HEK293 (cell line): ENCODE data around the gene NFYB.
A peak's percentile ranks its signal among the peaks of the same experiment; 100 is the strongest.

Experiments
- GLI4 ChIP-seq: fragments of 450-650 bp; formaldehyde crosslinking; IDR thresholded peaks from 2 replicates; pipeline ENCODE4 v1.5.1; 2016; ENCODE audit warnings: missing biosample characterization, missing genetic modification characterization
- KLF10 ChIP-seq: fragments of 450-650 bp; IDR thresholded peaks from 2 replicates; pipeline ENCODE4 v1.5.1; 2018; ENCODE audit warnings: missing biosample characterization, mild to moderate bottlenecking, missing genetic modification characterization
- KLF8 ChIP-seq: fragments of 450-650 bp; formaldehyde crosslinking; IDR thresholded peaks from 2 replicates; pipeline ENCODE4 v1.5.1; 2016; ENCODE audit warnings: missing biosample characterization, missing genetic modification characterization
- OVOL3 ChIP-seq: fragments of 450-650 bp; formaldehyde crosslinking; IDR thresholded peaks from 2 replicates; pipeline ENCODE4 v1.5.1; 2016; ENCODE audit warnings: missing biosample characterization, missing genetic modification characterization
- REPIN1 ChIP-seq: fragments of 450-650 bp; formaldehyde crosslinking; IDR thresholded peaks from 2 replicates; pipeline ENCODE4 v1.5.1; 2017; ENCODE audit warnings: missing biosample characterization, missing genetic modification characterization, low read depth
- SP3 ChIP-seq: fragments of 450-650 bp; formaldehyde crosslinking; IDR thresholded peaks from 2 replicates; pipeline ENCODE4 v1.5.1; 2016; ENCODE audit warnings: missing biosample characterization, missing genetic modification characterization
- SP7 ChIP-seq: fragments of 450-650 bp; formaldehyde crosslinking; IDR thresholded peaks from 2 replicates; pipeline ENCODE4 v1.5.1; 2016; ENCODE audit warnings: missing biosample characterization, missing genetic modification characterization
- YY1 ChIP-seq: fragments of 450-650 bp; formaldehyde crosslinking; IDR thresholded peaks from 2 replicates; pipeline ENCODE4 v1.5.1; 2018; ENCODE audit warnings: missing biosample characterization, missing genetic modification characterization
- YY2 ChIP-seq: fragments of 450-650 bp; formaldehyde crosslinking; IDR thresholded peaks from 2 replicates; pipeline ENCODE4 v1.5.1; 2016; ENCODE audit warnings: missing biosample characterization, missing genetic modification characterization
- ZBTB10 ChIP-seq: fragments of 450-650 bp; formaldehyde crosslinking; IDR thresholded peaks from 2 replicates; pipeline ENCODE4 v1.5.1; 2016; ENCODE audit warnings: missing biosample characterization, missing genetic modification characterization
- ZBTB21 ChIP-seq: fragments of 450-650 bp; formaldehyde crosslinking; IDR thresholded peaks from 2 replicates; pipeline ENCODE4 v1.5.1; 2017; ENCODE audit warnings: missing biosample characterization, missing genetic modification characterization
- ZFP69B ChIP-seq: fragments of 450-650 bp; formaldehyde crosslinking; IDR thresholded peaks from 2 replicates; pipeline ENCODE4 v1.5.1; 2016; ENCODE audit warnings: missing biosample characterization, missing genetic modification characterization
- ZNF121 ChIP-seq: fragments of 450-650 bp; formaldehyde crosslinking; IDR thresholded peaks from 2 replicates; pipeline ENCODE4 v1.5.1; 2016; ENCODE audit warnings: missing biosample characterization, missing genetic modification characterization
- ZNF133 ChIP-seq: fragments of 450-650 bp; formaldehyde crosslinking; IDR thresholded peaks from 2 replicates; pipeline ENCODE4 v1.5.1; 2016; ENCODE audit warnings: missing biosample characterization, missing genetic modification characterization
- ZNF148 ChIP-seq: fragments of 450-650 bp; formaldehyde crosslinking; IDR thresholded peaks from 2 replicates; pipeline ENCODE4 v1.5.0; 2017; ENCODE audit warnings: missing biosample characterization, missing genetic modification characterization, borderline replicate concordance
- ZNF280C ChIP-seq: fragments of 450-650 bp; formaldehyde crosslinking; IDR thresholded peaks from 2 replicates; pipeline ENCODE4 v1.5.1; 2016; ENCODE audit warnings: missing biosample characterization, missing genetic modification characterization
- ZNF292 ChIP-seq: fragments of 450-650 bp; formaldehyde crosslinking; IDR thresholded peaks from 2 replicates; pipeline ENCODE4 v1.5.1; 2016; ENCODE audit warnings: low read depth, missing biosample characterization, missing genetic modification characterization, borderline replicate concordance
- ZNF302 ChIP-seq: fragments of 450-650 bp; formaldehyde crosslinking; IDR thresholded peaks from 2 replicates; pipeline ENCODE4 v1.5.1; 2016; ENCODE audit warnings: missing biosample characterization, missing genetic modification characterization, low read depth
- ZNF394 ChIP-seq: fragments of 450-650 bp; formaldehyde crosslinking; IDR thresholded peaks from 2 replicates; pipeline ENCODE4 v1.5.1; 2016; ENCODE audit warnings: missing biosample characterization, missing genetic modification characterization, mild to moderate bottlenecking, moderate library complexity, borderline replicate concordance
- ZNF488 ChIP-seq: fragments of 450-650 bp; formaldehyde crosslinking; IDR thresholded peaks from 2 replicates; pipeline ENCODE4 v1.5.1; 2016; ENCODE audit warnings: missing biosample characterization, missing genetic modification characterization
- ZNF521 ChIP-seq: fragments of 450-650 bp; formaldehyde crosslinking; IDR thresholded peaks from 2 replicates; pipeline ENCODE4 v1.5.1; 2017; ENCODE audit warnings: missing biosample characterization, mild to moderate bottlenecking, missing genetic modification characterization
- ZNF610 ChIP-seq: fragments of 450-650 bp; formaldehyde crosslinking; IDR thresholded peaks from 2 replicates; pipeline ENCODE4 v1.5.1; 2016; ENCODE audit warnings: missing biosample characterization, missing genetic modification characterization, borderline replicate concordance
- ZNF670 ChIP-seq: fragments of 450-650 bp; formaldehyde crosslinking; IDR thresholded peaks from 2 replicates; pipeline ENCODE4 v1.5.1; 2016; ENCODE audit warnings: missing biosample characterization, missing genetic modification characterization, low read depth
- ZNF692 ChIP-seq: fragments of 450-650 bp; formaldehyde crosslinking; IDR thresholded peaks from 2 replicates; pipeline ENCODE4 v1.5.1; 2016; ENCODE audit warnings: missing biosample characterization, missing genetic modification characterization
- ZNF701 ChIP-seq: fragments of 450-650 bp; formaldehyde crosslinking; IDR thresholded peaks from 2 replicates; pipeline ENCODE4 v1.5.1; 2016; ENCODE audit warnings: missing biosample characterization, missing genetic modification characterization
- ZNF707 ChIP-seq: fragments of 450-650 bp; formaldehyde crosslinking; IDR thresholded peaks from 2 replicates; pipeline ENCODE4 v1.5.1; 2016; ENCODE audit warnings: missing biosample characterization, missing genetic modification characterization
- ZNF785 ChIP-seq: fragments of 450-650 bp; formaldehyde crosslinking; IDR thresholded peaks from 2 replicates; pipeline ENCODE4 v1.5.1; 2016; ENCODE audit warnings: missing biosample characterization, missing genetic modification characterization
- ZNF792 ChIP-seq: fragments of 450-650 bp; formaldehyde crosslinking; IDR thresholded peaks from 2 replicates; pipeline ENCODE4 v1.5.1; 2016; ENCODE audit warnings: missing biosample characterization, missing genetic modification characterization
- ZSCAN23 ChIP-seq: fragments of 450-650 bp; formaldehyde crosslinking; IDR thresholded peaks from 2 replicates; pipeline ENCODE4 v1.5.1; 2016; ENCODE audit warnings: missing biosample characterization, missing genetic modification characterization

Gene NFYB

GRCh38 chr12:104137902-104138796 lies at the start of gene NFYB (continued):
- TF ChIP-seq ZNF670 (no peak), ZNF394 (tag by site-specific recombination) (no peak), ZNF707 (tag by site-specific recombination) (no peak), ZNF488 (tag by site-specific recombination) (no peak), YY1 (no peak; the same call in 1 of the 2 replicates), GLI4 (no peak), SP3 (tag by site-specific recombination) (peak; percentile 50; the same call in 1 of the 2 replicates), ZSCAN23 (tag by site-specific recombination) (no peak), KLF10 (tag by site-specific recombination) (peak; percentile 60; the same call in 1 of the 2 replicates), ZNF148 (tag by site-specific recombination) (no peak), REPIN1 (tag by site-specific recombination) (no peak), KLF8 (tag by site-specific recombination) (peak; percentile 76), ZNF701 (tag by site-specific recombination) (no peak), ZBTB21 (tag by site-specific recombination) (no peak), ZNF610 (peak; percentile 98), ZBTB10 (tag by site-specific recombination) (no peak), ZNF121 (tag by site-specific recombination) (no peak), ZNF521 (tag by site-specific recombination) (no peak), ZNF292 (tag by site-specific recombination) (no peak), ZNF792 (tag by site-specific recombination) (no peak), ZFP69B (tag by site-specific recombination) (no peak), ZNF280C (tag by site-specific recombination) (no peak), OVOL3 (tag by site-specific recombination) (no peak), ZNF785 (tag by site-specific recombination) (no peak), SP7 (tag by site-specific recombination) (peak; percentile 46; the same call in 1 of the 2 replicates), YY2 (0 out of 2 replicates have a peak, but pooled peaks have one; percentile 26), ZNF302 (tag by site-specific recombination) (no peak), ZNF133 (tag by site-specific recombination) (no peak), ZNF692 (tag by site-specific recombination) (0 out of 2 replicates have a peak, but pooled peaks have one; percentile 20)
